Pancreas (tissue), 10 donors: ENCODE results near the gene SLC35F1. TPM values are rescaled to one million over a fixed set of nuclear protein-coding genes. Genes with fewer than 3 reads are reported as not detected.
A peak's percentile ranks its signal among the peaks of the same experiment; 100 is the strongest.

Experiments
- ATAC-seq, 4 donors: fragments of 200-7000 bp; cut with Tn5 transposase; one replicate each; pipeline versions ENCODE4 v1.8.0 to v1.9.1; 2020; ENCODE audit warnings: mild to moderate bottlenecking in 4 of 4, moderate library complexity in 4 of 4
- DNase-seq, 6 donors: peaks; one replicate each; pipeline ENCODE4 v3.0.0-alpha.2; 2020
- FAIRE-seq: peaks from 2 replicates; lab custom pipeline; 2012; peaks lifted over from hg19 to GRCh38; lab: Jason Lieb, UNC
- H3K27ac ChIP-seq, 4 donors: fragments of 200-600 bp; sonication (generic); 1 replicate in 3 of 4; 2 replicates in 1 of 4; pipeline versions ENCODE4 v1.5.0 to v1.8.0; 2020
- H3K27me3 ChIP-seq, 4 donors: fragments of 200-600 bp; one replicate each; pipeline ENCODE4 v1.8.0; 2021
- H3K36me3 ChIP-seq, 3 donors: fragments of 200-600 bp; sonication (generic) in 1 of 3; one replicate each; pipeline versions ENCODE4 v1.5.0 to v1.8.0; 2020 to 2021
- H3K4me1 ChIP-seq, 3 donors: fragments of 200-600 bp; one replicate each; pipeline ENCODE4 v1.8.0; 2021
- H3K4me3 ChIP-seq, 4 donors: fragments of 200-600 bp; sonication (generic) in 2 of 4; one replicate each; pipeline versions ENCODE4 v1.5.0 to v1.8.0; 2020 to 2021
- H3K9me3 ChIP-seq, 4 donors: fragments of 200-600 bp; one replicate each; pipeline ENCODE4 v1.8.0; 2021
- CTCF ChIP-seq, 4 donors: fragments of 200-600 bp; sonication (generic) in 3 of 4; IDR thresholded peaks; one replicate each; pipeline versions ENCODE4 v1.5.0 to v1.8.0; 2021; ENCODE audit warnings: antibody characterized with exemption in 4 of 4
- WGBS, 2 donors: extraction: QIAGEN DNeasy Blood & Tissue Kit; methylation state at CpG; one replicate each; pipeline ENCODE4 v1.1.7; 2013; 5-methylcytosine and 5-hydroxymethylcytosine counted together
- intact Hi-C, 3 donors: fragments of 100-400 bp; cut with DNase I; formaldehyde crosslinking; loops; one replicate each; pipeline versions ENCODE4 v1.11.1 to v1.14.2; 2022
- polyA plus RNA-seq, 2 donors: library from polyadenylated mRNA; stranded (reverse); fragments of 200-250 nt; gene quantifications; one replicate each; pipeline ENCODE4 v1.2.3, GENCODE V29; 2013
- total RNA-seq, 6 donors: library from RNA; stranded (reverse); fragmentation: NEBNext Ultra II Directional in 4 of 6; extraction: Animal tissue kit (Norgen Biotek cat#: 25700) in 4 of 6; gene quantifications; one replicate each; pipeline versions ENCODE4 v1.2.1 to v1.2.4, GENCODE V29; 2021 to 2023
- donor health status: healthy with polysubstance abuse.
- donor health status: DM: no; HTN: no; CAD: no; lungs with moderate emphysema.
- donor health status: DM: no; HTN: no; CAD: no.
- donor health status: control.
- donor health status: control.
- donor health status: Bipolar disorder and iron deficiency.
- donor health status: DM: yes; HTN: yes; CAD: no.
- donor health status: DM: no; HTN: no; CAD: no.
- donor health status: DM: no; HTN: no; CAD: no.
- donor health status: DM: yes; HTN: yes; CAD: no.

SLC35F1 gene
- total and polyA plus RNA-seq, 8 donors: 0.14 to 2.1 (median 0.29) TPM

DNA sequence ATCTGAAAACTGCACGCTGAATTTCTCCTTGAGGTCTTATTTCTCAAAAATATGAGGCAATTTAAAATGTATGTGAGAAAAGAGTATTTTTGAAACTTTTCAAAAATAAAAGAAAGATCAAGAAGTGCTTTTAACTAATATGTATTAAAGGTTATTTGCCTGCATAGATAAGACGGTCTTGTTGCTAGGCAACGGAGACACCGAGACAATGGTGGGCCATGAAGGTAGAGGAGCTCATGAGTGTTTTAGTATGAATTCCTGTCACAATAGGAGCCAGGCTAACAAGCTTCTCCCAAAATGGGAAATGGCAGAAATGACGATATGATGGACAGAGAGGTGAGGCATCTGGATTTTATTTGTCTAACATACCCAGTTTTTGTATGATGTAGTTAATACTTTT, 308.2 kb downstream of the SLC35F1 start:
- FAIRE-seq (no peak), DNase-seq (no peak), ATAC-seq (no peak)
- no peaks in the 10 kb centered on the region for H3K27me3 ChIP-seq
- H3K36me3 ChIP-seq: no peaks in the 10 kb centered on the region
- no peak for TF ChIP-seq CTCF (IDR thresholded peaks at IDR 0.05)
- 67 to 73% methylated on average over 5 of the region's 5 CpGs for WGBS, 2 donors
- no peaks in the 10 kb centered on the region for H3K9me3 ChIP-seq
- H3K4me3 ChIP-seq: no peak overlapping the region
- no peak overlapping the region for H3K27ac ChIP-seq
- H3K4me1 ChIP-seq: no peaks in the 10 kb centered on the region
- intact Hi-C loops: no loop called here

DNA sequence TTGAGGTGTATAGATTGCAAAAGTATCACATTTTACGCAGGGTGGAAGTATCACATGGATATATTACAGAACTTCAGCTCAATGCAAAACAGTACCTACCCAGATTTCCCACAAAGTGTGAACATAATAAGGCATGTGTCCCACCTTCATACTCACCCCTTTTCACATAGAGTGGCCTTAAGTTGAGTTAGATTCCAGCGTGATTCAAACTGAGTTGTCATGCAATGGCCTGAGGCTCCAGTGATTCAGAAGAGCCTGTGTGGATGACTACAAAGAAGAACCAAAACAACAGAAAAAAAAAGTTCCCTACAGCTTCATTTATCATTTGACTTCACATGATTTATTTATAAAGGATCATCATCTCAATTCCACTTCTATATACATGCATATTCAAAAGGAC, 309.7 kb downstream of the SLC35F1 start:
- Histone ChIP-seq H3K27ac (no peak overlapping the region), H3K4me1 (no peaks in the 10 kb centered on the region), H3K27me3 (no peaks in the 10 kb centered on the region), H3K9me3 (no peaks in the 10 kb centered on the region), H3K36me3 (no peaks in the 10 kb centered on the region), H3K4me3 (no peak overlapping the region)
- WGBS, 2 donors: 83% methylated on average over 2 of the region's 2 CpGs
- intact Hi-C loops: no loop called here
- FAIRE-seq: no peak
- TF ChIP-seq CTCF (IDR thresholded peaks at IDR 0.05): no peak
- ATAC-seq: no peak
- no peak for DNase-seq

DNA sequence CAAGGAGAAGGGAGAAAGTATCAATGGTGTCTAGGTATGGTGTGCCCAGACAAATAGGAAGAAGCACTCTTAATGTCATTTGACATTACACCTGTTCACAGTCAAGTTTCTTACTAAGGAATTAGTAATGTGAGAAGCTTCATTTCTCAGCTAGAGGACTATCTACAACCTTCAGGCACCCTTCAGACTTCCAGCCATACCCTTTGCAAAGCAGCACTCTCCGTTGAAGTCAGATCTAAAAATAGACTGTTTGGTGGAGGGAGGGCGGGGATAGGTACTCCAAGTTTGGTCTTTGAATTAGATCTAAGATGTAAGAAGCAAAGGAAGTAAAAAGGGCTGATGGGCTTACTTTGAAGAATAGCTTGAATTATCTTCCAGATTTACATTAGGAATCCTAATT, 311.1 kb downstream of the SLC35F1 start:
- TF ChIP-seq CTCF (IDR thresholded peaks at IDR 0.05): no peak
- FAIRE-seq (no peak), DNase-seq (no peak), ATAC-seq (no peak)
- no peaks in the 10 kb centered on the region for H3K9me3 ChIP-seq
- no peaks in the 10 kb centered on the region for H3K4me1 ChIP-seq
- no peaks in the 10 kb centered on the region for H3K27me3 ChIP-seq
- intact Hi-C loops: no loop called here
- no peak overlapping the region for H3K4me3 ChIP-seq
- 67 to 73% methylated on average over 2 of the region's 2 CpGs for WGBS, 2 donors
- H3K27ac ChIP-seq: no peak overlapping the region
- H3K36me3 ChIP-seq: no peaks in the 10 kb centered on the region

DNA sequence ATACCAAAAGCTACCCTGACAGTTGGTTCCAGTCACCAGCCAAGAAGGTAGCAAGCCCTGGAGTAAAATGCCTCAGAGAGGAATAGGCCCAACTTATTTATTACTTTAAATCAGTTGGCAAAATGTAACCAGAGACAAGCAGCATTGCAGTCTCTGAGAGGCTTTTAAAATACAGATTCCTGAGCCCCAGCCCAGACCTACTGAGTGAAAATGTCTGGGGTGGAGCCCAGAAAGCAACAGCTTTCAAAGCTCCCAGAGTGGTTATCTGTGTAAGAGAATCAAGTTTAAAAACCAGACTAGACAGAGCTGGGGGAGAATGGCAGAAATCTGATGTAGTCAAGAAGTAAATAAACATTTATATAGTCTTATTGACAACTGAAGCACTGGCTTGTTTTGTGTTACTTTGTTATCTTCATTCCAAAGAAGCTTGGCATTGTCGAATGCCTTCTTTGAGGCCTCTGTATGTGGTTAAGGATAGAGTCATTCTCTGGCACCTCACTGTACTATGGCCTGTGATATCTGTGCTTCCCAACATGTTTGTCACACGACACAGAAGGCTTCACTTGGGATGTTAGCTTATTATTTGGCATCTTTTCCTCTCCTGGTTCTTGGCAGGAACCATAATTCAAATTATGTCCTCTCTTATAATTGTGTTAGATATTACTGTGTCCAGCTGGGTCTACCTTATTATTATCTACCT, 313.5 kb downstream of the SLC35F1 start:
- Histone ChIP-seq H3K4me1 (no peaks in the 10 kb centered on the region), H3K9me3 (no peaks in the 10 kb centered on the region), H3K27ac (no peak overlapping the region), H3K36me3 (no peaks in the 10 kb centered on the region), H3K4me3 (no peak overlapping the region), H3K27me3 (no peaks in the 10 kb centered on the region)
- TF ChIP-seq CTCF (IDR thresholded peaks at IDR 0.05): no peak
- FAIRE-seq (no peak), DNase-seq (no peak), ATAC-seq (no peak)
- intact Hi-C loops: no loop called here
- WGBS, 2 donors: 45 to 62% methylated on average over 2 of the region's 2 CpGs

DNA sequence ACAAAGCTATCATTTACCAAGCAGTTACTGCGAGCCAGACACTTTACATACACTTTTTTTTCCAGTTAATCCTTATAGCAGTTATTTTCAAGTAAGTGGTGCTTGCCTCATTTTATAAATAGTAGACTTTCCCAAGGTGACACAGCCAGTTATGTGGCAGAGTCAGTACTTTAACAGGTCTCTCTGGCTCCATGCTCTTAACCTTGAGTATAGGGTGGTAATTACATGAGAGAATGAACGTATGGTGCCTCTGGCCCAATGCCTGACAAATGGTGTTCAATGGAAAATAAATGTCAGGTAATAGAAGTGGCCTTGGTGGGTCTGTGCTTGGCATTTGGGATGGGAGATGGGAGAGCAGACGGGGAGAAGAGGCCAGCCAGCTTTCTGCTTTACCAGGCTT, 316.3 kb downstream of the SLC35F1 start:
- ATAC-seq: peak in 3 of 4 donors; percentile 49 to 66 (median 51)
- Histone ChIP-seq H3K27ac (no peak overlapping the region), H3K36me3 (no peaks in the 10 kb centered on the region), H3K27me3 (no peaks in the 10 kb centered on the region), H3K4me3 (no peak overlapping the region), H3K9me3 (no peaks in the 10 kb centered on the region), H3K4me1 (no peaks in the 10 kb centered on the region)
- 25 to 33% methylated on average over 3 of the region's 3 CpGs for WGBS, 2 donors
- TF ChIP-seq CTCF (IDR thresholded peaks at IDR 0.05): no peak
- peak in 1 of 6 donors; percentile 22 for DNase-seq
- intact Hi-C loops: no loop called here
- no peak for FAIRE-seq
